SKM-1 treated with dmso at 0.1 percent for 144 hours (cell line): ENCODE data around the gene RAB4B.
A peak's percentile ranks its signal among the peaks of the same experiment; 100 is the strongest.
"Not testable (repeated sequence)": the region's sequence is repeated elsewhere in the genome, so short reads cannot be mapped to it uniquely, and the experiment has no call there.

Experiments
- DNase-seq: peaks from one replicate; lab custom pipeline; 2025; ENCODE audit not compliant: unreplicated experiment; lab: John Stamatoyannopoulos, UW

RAB4B gene, protein sequence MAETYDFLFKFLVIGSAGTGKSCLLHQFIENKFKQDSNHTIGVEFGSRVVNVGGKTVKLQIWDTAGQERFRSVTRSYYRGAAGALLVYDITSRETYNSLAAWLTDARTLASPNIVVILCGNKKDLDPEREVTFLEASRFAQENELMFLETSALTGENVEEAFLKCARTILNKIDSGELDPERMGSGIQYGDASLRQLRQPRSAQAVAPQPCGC

DNA sequence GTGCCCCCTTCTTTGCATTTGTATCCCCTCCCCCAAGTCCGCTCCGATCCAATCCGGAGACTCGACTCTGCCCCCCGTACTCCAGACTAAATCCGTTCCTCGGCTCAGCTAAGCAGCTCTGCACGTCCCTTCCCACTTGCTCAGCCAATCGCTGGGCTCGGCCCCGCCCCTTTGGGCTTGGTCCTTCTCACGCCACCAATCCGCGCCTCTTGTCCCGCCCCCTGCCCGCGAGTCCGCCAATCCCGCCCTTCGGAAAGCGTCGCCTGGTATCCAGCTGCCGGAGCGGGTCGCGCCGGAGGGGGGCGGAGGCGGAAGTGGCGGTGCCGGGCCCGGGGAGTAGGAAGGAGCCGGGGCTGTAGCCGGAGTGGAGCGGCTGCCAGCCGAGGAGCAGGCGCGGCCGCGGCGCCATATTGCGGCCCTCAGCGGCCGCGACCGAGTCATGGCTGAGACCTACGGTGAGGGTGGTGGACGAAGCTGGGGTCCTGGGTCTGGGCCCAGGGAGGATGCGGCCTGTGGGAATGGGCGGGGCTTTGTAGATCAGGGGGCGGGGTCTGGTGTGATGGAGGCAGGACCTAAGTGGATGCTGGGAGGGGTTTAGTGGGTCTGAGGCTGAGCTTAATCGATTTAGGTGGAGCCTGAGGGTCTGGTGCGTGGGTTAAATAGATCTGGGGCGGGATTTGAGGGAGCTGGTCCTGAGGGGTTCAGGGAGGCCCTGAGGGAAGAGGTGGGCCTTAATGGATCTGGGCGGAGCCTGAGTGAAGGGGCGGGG, at the start of gene RAB4B:
Gene RAB4B (plus strand): TSS at position 311 of the 769 bp plus-strand sequence. CDS start 129 bp downstream, at position 440.
- peak; percentile 99 for DNase-seq

DNA sequence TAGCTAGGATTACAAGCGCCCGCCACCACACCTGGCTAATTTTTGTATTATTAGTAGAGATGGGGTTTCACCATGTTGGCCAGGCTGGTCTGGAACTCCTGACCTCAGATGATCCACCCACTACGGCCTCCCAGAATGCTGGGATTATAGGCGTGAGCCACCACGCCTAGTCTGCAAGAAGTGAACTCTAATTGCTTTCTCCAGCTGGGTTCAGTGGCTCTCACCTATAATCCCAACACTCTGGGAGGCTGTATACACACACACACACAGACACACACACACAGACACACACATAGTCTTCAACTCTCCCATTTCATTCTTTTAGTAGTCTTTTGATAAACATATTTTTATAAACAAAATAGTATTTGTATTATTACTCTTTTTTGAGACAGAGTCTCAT, 48.0 kb upstream of the RAB4B start:
- not testable (repeated sequence) for DNase-seq

DNA sequence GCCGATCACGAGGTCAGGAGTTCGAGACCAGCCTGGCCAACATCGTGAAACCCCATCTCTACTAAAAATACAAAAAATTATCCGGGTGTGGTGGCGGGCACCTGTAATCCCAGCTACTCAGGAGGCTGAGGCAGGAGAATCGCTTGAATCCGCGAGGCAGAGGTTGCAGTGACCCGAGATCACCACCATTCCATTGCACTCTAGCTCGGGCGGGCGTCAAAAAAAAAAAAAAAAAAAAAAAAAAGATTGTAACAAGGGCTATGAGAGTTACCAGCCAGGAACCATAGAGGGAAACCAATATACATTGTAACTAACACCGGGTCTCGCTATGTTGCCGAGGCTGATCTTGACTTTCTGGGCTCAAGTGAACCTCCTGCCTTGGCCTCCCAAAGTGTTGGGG, 45.7 kb upstream of the RAB4B start:
- DNase-seq: not testable (repeated sequence)

DNA sequence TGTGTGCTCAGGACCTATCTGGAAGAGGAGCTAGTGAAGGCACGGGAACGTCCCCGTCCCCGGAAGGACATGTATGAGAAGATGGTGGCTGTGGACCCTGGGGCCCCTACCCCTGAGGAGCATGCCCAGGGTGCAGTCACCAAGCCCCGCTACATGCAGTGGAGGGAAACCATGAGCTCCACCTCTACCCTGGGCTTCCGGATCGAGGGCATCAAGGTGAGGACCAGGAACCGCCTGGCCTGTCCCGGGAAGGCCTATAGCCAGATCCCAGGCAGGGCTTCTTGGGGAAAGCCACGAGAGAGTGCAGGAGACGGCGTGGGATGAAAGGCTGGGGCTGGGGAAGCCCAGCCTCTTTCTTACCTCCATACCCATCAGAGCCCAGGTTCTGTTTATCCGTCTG, 44.9 kb upstream of the RAB4B start:
- no peak for DNase-seq

DNA sequence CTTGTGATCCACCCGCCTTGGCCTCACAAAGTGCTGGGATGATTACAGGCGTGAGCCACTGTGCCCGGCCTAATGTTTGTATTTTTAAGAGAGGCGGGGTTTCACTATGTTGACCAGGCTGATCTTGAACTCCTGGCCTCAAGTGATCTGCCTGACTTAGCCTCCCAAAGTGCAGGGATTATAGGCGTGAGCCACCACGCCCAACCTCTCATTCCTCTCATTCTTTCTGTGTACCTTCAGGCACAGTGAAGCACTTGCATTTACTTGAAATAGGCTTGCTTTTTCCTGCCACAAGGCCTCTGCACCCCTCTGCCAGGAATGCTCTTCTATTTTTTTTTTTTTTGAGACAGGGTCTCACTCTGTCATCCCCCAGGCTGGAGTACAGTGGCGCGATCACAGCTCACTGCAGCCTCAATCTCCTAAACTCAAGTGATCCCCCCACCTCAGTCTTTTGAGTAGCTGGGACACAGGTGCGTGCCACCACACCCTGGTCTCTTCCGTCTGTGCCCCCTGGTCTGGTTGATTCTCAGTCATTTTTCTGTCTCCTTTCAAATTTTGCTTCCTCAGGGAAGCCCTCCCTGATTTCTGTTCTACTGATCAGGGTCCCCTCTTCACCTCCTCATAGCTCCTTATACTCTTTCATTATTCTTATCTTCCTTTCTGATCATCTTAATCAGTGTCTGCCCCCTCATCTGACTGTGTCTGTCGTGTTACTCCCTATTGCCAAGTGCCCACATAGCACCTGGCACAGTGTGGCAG, 42.9 kb upstream of the RAB4B start:
- no peak for DNase-seq

DNA sequence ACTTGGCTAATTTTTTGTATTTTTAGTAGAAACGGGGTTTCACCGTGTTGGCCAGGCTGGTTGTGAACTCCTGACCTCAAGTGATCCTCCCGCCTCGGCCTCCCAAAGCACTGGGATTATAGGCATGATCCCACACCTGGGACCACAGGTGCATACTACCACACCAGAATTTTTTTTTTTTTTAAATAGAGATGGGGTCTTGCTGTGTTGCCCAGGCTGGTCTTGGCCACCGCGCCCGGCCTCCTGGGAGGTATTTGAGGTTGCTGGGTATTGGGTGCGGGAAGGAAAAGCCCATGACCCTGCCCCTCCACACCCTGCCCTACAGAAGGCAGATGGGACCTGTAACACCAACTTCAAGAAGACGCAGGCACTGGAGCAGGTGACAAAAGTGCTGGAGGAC, 41.4 kb upstream of the RAB4B start:
- DNase-seq: no peak

DNA sequence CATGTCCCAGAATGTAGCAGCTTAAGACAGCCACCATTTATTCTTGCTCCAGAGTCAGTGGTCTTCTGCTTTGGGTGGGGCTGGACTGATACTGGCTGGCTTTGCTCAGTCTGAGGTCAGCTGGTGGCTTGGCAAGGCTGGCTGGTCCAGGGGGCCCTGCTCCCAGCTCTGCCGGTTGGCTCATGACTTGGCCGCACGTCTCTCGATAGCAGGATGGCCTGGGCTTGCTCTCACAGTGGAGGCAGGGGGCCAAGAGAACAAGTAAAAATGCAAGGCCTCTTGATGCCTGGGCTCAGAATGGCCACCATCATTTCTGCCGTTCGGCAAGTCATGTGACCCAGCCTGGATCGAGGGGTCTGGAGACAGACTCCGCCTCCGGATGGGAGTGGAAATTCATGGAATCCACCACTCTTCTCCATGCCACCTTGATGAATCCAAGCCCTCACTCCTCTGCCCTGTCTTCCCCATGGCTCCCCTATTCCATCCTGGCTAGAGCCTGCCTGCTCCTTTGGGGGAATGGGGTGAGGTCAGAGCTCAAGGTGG, 40.9 kb upstream of the RAB4B start:
- no peak for DNase-seq

DNA sequence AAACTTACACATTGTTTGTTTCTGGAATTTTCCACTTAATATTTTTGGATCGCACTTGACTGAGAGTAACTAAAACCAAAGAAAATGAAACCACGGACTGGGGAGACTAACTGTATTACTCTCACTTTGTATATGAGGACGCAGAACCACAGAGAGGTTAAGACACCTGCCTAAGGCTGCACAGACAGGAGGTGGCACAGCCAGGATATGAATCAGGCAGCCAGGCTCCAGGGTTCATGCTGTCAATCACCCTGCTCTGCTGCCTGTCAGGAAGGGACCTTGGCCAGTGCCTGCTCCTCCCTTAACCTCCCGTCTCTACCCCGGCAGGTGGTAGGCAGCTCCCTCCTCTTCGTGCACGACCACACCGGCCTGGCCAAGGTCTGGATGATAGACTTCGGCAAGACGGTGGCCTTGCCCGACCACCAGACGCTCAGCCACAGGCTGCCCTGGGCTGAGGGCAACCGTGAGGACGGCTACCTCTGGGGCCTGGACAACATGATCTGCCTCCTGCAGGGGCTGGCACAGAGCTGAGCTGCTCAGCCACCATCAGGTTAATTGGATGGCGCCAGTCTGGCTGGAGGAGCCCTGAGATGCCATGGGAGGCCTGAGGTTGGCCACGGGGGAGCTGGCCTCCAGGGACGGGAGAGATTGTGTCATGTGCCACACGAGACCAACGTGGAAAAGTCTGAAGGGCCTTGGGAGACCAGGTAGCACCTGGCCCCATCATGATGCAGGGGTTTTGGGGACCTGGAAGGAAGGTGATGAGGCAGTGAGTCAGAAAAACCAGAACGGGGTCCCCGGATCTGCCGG, 38.8 kb upstream of the RAB4B start:
- DNase-seq: no peak

DNA sequence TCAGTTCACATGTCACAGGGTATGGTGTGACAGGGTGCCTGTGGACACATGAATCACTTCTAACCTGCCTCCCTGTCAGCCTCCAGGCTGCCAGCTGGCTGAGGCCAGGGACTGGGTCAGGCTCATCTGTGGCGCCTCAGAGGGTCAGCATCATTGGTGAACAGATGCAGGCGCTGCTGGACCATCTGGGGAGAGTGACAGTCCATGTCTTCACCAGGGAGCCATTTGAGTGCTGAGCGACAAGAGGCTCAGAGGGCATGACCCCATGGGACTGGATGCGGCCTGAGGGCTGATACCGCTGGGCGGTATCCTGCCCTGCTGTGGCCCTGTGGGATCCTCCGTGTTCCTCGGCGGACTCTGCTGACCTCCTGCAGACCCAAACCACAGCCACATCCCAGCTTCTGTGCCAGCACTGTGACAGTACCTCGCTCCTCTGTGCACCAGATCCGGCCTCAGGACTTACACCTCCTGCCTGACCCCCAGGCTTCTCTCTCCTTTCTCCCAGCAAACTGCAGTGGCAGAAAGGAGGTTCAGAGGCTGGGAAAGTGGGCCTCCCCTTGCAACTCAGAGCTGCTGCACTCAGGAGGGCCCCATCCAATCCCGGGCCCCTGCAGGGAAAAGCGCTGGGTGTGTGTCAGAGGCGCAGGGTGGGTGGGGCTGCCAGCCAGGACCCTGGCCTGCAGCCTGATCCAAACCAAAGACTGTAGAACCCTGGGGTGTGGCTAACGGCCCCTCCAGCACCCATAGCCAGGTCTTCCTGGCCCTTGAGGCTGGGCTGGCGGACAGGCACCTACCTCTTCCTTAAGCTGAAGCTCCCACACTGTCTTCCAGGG, 38.0 kb upstream of the RAB4B start:
- no peak for DNase-seq

DNA sequence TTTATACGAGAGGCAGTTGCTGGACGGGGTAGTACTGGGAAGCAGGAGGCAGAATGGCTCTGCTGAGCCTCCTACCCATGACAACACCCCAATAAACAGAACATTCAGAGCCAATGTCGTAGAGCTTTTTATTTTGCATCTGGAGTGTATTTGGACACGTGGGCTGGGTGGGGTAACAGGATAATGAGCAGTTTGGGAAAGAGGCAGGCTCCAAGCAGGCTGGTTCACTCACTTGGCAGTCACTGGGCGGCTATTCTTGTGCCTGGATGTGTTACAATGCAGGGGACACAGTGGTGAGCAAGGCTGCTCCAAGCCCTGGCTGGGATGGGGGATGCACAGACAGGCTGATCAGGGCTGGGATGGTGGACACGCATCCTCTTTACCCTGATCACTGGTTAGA, 37.3 kb upstream of the RAB4B start:
- DNase-seq: no peak

DNA sequence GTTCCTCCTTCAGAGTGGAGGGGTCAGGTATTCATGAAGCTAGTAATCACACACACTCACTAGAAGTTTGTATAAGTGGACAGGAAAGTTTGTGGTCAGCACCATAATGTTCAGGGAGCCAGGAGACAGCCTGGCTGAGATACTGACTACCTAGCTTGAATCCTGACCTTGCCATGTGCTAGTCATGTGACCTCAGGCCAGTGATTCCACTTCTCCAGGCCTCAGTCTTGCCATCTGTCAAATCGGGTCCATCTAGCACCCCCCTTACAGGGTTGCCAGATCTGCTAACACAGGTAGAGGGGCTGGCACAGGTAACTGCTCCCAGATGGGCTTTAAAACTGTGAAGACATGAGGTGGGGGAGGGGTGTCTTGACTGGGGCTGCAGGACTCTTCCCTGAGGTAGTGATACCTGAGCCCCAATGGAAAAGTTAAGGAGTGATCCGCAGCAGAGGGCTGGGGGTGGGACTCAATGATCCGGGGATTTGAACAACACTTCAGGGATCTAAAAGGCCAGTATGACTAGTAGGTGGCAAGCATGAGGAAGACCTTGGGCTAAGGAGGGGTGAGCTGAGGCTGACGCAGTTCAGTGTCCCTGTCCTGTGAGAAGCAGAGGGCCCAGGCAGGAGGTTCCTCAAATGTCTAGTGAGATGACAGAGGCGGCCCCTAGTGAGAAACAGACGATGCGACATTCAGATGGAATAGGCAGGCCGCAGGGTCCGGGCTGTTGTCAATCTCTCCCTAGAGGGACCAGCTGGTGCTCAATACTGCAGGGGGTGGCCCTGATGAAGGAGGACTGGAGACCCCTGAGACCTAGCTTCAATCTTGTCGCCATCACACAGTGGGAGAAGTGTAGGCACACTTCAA, 36.3 kb upstream of the RAB4B start:
- DNase-seq: no peak

DNA sequence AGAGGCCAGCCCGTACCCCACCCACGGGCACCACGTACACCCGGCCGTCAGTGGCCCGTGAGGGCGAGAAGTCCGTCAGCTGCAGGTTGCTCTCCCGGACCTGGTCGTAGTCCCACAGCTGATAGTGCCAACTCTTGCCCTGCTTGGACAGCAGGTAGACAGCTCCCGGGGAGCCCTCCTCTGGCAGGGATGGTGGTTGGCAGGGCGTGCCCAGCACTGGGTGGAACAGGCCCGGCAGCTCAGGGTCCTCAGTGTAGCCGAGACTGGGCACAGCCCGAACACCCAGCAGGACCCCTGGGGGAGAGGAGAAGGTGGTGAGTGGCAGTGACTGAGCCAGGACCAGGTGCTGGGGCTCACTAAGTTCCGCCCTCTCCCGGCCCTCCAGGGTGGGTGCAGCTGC, 35.6 kb upstream of the RAB4B start:
- DNase-seq: no peak

DNA sequence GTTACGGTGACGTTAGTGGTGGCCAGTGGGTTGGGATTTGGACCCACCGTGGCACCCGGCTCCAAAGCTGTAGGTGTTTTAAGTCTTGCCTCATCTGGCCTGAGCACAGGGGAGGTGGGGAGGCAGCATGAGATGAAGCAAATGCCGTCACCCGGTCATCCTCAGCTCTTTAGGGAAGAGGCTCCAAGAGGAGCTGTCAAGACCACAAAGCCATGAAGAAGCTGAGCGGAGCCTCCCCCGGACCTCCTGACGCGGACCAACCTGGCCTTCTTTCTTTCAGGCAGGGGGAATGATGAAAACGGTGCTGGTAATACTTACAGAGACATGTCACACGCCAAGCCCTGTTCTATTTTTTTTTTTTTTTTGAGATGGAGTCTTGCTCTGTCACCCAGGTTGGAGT, 35.2 kb upstream of the RAB4B start:
- DNase-seq: no peak

DNA sequence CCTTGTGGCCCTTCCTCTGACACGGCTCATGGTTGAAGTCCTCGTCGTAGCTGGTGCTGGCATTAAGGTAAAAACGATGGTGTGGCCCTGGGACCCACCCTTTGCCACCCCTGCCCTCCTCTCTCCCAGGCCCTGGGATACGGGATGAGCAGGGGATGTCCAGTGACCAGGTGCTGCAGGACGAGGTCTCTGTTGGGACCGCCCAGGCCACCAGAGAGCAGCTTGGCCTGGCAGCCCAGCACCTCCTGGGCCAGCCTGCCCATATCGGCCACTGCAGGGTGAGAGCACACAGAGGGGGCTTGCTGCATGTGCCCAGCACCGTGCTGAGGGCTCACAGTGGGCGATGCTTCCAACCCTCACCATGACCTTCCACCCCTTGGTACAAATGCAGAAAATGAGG, 34.1 kb upstream of the RAB4B start:
- no peak for DNase-seq

DNA sequence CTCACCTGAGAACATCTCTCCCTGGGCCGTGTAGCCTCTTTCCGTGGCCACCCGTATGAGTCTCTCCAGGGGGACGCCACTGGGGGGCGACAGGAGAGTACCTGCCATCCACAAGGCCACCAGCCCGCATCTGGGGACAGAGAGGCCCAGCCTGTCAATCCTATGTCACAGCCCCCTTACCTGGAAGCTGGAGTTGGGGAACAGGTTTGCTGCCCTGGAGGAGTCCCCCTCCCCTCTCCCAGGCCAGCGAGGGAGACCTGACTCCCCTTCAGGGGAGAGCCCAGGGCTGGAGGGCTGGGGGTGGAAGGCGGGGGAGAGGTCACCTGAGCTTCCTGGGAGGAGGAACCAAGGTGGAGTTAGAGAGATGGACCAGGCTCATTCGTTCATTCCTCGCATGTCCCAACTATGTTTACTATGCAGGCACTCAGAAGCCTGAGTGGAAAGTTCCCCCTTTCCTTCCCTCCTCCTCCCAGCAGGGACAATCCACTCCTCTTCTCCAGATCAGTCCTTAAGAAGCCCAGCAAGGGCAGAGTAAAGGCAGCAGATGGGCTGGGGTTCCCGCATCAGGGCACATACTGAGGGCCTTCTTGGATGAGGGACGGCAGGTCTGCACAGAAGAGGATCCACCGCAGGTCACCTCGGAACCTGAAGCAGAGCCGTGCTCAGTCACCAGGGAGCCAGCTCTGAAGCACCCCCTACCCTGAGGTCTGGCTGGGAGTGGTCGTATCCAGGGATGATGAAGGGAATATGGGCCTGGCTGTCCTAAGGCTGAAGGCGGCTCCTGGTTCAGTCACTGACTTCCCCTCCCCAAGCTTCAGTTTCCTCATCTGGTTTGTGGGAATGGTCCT, 33.3 kb upstream of the RAB4B start:
- DNase-seq: no peak

DNA sequence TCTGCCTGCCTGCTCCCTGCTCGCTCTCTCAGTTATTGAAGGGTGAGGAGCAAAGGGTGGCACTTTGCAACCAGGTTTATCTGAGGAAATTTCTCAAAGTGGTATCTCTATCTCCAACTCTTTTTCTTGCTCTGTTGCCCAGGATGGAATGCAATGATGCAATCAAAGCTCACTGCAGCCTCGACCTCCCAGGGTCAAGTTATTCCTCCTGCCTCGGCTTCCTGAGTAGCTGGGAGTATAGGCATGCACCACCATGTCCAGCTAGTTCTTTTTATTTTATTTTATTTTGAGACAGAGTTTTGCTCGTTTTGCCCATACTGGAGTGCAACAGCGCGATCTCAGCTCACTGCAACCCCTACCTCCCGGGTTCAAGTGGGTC, 32.7 kb upstream of the RAB4B start:
- no peak for DNase-seq

DNA sequence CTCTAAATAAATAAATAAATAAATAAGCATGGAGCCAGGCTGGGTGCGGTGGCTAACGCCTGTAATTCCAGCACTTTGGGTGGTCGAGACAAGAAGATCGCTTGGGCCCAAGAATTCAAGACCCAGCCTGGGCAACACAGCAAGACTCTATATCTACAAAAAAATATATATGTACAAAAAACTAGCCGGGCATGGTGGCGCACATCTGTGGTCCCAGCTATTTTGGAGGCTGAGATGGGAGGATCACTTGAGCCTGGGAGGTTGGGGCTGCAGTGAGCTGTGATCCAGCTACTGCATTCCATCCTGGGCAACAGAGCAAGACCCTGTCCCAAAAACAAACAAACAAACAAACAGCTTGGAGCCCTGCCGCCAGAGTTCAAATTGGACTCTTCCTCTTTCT, 30.5 kb upstream of the RAB4B start:
- no peak for DNase-seq
